KMS-11 (cell line): ENCODE data around the gene EGR1.

Source experiments
- H2AFZ ChIP-seq: fragments of 200-600 bp; sonication (generic); 2 replicates; pipeline ENCODE4 v1.6.1; 2016; ENCODE audit warnings: antibody characterized with exemption, mixed run types, low read depth
- H3K27ac ChIP-seq: fragments of 200-600 bp; sonication (generic); 2 replicates; pipeline ENCODE4 v1.6.1; 2016; ENCODE audit warnings: mild to moderate bottlenecking, mixed run types
- H3K27me3 ChIP-seq: fragments of 200-600 bp; sonication (generic); 2 replicates; pipeline ENCODE4 v1.6.1; 2017; ENCODE audit warnings: mild to moderate bottlenecking, low read depth, mixed run types, moderate library complexity; ENCODE audit not compliant: insufficient read depth
- H3K36me3 ChIP-seq: fragments of 200-600 bp; sonication (generic); 2 replicates; pipeline ENCODE4 v1.6.1; 2017; ENCODE audit warnings: mild to moderate bottlenecking, mixed run types; ENCODE audit not compliant: insufficient read depth
- H3K4me1 ChIP-seq: fragments of 200-600 bp; sonication (generic); 2 replicates; pipeline ENCODE4 v1.6.1; 2016; ENCODE audit warnings: mild to moderate bottlenecking, low read depth, mixed run types; ENCODE audit not compliant: poor library complexity, severe bottlenecking
- H3K4me2 ChIP-seq: fragments of 200-600 bp; sonication (generic); 2 replicates; pipeline ENCODE4 v1.7.0; 2016; ENCODE audit warnings: mild to moderate bottlenecking, mixed run types
- H3K4me3 ChIP-seq: fragments of 200-600 bp; sonication (generic); IDR thresholded peaks from 2 replicates; pipeline ENCODE4 v1.6.1; 2017; ENCODE audit warnings: low read depth, low read length, mixed read lengths; ENCODE audit not compliant: insufficient read depth
- H3K79me2 ChIP-seq: fragments of 200-600 bp; sonication (generic); 2 replicates; pipeline ENCODE4 v1.6.1; 2016; ENCODE audit warnings: low read depth, mixed run types; ENCODE audit not compliant: insufficient read depth
- H3K9ac ChIP-seq: fragments of 200-600 bp; sonication (generic); 2 replicates; pipeline ENCODE4 v1.6.1; 2016; ENCODE audit warnings: mild to moderate bottlenecking, mixed run types
- H4K20me1 ChIP-seq: fragments of 200-600 bp; sonication (generic); 2 replicates; pipeline ENCODE4 v1.6.1; 2016; ENCODE audit warnings: mild to moderate bottlenecking, mixed run types; ENCODE audit not compliant: insufficient read depth
- CTCF ChIP-seq: fragments of 200-600 bp; sonication (generic); conservative IDR thresholded peaks from 2 replicates; pipeline ENCODE4 v1.6.1; 2017; ENCODE audit warnings: low read depth, mild to moderate bottlenecking, antibody characterized with exemption, low read length, moderate library complexity, mixed read lengths

EGR1 gene

DNA sequence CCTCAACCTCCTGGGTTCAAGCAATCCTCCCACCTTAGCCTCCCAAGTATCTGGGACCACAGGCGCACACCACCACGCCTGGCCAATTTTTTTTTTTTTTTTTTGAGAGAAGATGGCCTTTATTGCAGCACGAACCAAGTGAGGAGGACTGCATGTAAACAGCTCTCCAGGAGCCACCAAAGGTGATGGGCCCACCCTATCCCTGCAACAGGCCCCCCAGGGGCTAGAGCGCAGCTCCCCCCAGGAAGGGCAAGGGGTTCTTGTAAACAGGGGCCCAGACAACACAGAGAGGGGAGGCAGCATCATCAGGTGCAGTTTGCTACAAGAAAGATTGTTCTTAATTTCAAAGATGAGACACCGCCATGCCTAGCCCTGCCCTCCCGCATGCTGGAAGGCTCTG is 12.6 kb upstream of the EGR1 start:
- Histone ChIP-seq H2AFZ (no peak overlapping the region), H3K4me3 (no peak overlapping the region), H3K36me3 (no peaks in the 10 kb centered on the region), H3K27ac (no peak overlapping the region), H3K27me3 (no peaks in the 10 kb centered on the region; the same call in 1 of the 2 replicates), H3K4me2 (no peak overlapping the region), H3K4me1 (no peaks in the 10 kb centered on the region), H3K9ac (no peak overlapping the region), H4K20me1 (no peaks in the 10 kb centered on the region), H3K79me2 (no peaks in the 10 kb centered on the region)
- TF ChIP-seq CTCF, result no peak

DNA sequence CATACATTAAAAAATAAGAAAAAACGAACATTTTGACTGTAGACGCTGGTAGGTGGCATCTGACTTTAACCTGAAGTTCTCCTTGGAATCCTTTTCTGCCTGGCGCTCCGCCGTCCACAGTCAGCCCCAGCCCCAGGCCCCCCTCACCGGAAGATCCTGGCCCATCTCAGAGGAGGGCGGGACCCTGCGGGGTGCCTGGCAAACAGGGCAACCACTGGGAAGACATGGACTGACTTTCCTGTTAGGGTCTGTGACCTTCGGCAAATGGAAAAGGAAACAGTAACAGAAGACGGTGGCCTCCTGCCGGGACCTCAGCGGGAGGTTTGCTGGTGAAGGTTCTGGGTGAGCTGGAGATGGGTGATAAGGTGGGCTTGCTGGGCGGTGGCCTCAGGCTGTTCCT is 11.7 kb upstream of the EGR1 start:
- Histone ChIP-seq H3K9ac (no peak overlapping the region), H3K4me2 (no peak overlapping the region)

DNA sequence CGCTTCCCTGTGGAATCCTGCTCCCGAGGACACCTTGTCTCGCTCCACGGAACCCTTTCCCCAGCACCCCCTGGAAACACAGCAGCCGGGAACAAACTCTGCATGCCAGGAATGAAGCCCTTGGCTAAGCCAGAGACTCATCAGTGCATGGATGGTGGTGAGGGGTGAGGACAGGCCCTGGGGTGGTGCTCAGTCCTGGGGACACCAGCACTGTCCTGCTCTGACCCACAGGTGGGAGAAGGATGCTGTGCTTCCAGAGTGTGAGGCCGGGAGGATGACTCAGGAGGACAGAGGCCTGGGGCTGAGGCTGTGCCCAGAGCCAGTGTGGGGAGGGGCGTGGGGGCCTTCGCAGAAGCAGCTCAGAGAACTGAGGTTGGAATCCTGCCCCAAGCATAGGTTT is 11.2 kb upstream of the EGR1 start:
- no peaks in the 10 kb centered on the region for H3K79me2 ChIP-seq
- H3K9ac ChIP-seq, result no peak overlapping the region
- no peak overlapping the region for H3K4me3 ChIP-seq
- H3K27me3 ChIP-seq, result no peaks in the 10 kb centered on the region; the same call in 1 of the 2 replicates
- no peak overlapping the region for H3K27ac ChIP-seq
- H3K4me1 ChIP-seq, result no peaks in the 10 kb centered on the region
- no peak overlapping the region for H3K4me2 ChIP-seq
- no peaks in the 10 kb centered on the region for H4K20me1 ChIP-seq
- no peaks in the 10 kb centered on the region for H3K36me3 ChIP-seq
- H2AFZ ChIP-seq, result no peak overlapping the region
- no peak for TF ChIP-seq CTCF

More for the DNA sequence above, 11.7 kb upstream of the EGR1 start:
- Histone ChIP-seq H2AFZ (no peak overlapping the region), H3K27me3 (no peaks in the 10 kb centered on the region; the same call in 1 of the 2 replicates), H3K27ac (no peak overlapping the region), H4K20me1 (no peaks in the 10 kb centered on the region), H3K4me3 (no peak overlapping the region), H3K79me2 (no peaks in the 10 kb centered on the region), H3K4me1 (no peaks in the 10 kb centered on the region), H3K36me3 (no peaks in the 10 kb centered on the region)
- no peak for TF ChIP-seq CTCF

DNA sequence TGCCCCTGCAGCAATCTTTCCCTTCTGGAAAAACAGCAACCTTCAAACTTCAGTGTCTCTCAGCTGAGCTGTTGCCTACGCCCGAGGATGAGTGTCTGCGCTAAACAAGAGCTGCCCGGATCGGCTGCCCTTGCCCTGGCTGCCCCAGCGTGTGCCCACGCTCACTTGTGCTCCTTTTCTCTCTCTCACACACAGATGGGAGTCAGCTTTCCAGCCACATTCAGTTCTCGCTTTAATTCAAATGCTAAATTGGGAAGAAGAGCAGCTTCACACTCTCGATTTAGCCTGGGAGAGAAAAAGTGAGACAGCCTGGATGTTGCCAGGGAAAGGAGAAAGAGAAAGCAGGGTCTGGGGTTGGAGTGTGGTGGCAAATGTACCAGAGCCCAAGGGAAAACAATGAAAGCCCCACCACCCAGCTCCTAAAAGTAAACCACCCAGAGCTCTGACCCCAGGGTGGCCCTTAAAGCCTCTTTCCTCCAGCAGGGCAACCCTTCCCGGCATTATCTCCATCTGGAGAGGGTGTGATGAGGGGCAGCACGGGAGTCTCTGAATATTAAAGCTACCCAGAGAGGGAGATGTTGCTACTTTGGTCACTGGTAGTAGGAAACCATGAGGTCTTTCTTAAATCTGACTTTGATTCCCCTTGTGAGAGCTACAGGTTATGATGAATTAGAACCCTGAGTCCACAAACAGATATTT is 9.9 kb upstream of the EGR1 start:
- no peak overlapping the region for H3K4me3 ChIP-seq
- H3K79me2 ChIP-seq, result no peaks in the 10 kb centered on the region
- H3K4me1 ChIP-seq, result no peaks in the 10 kb centered on the region
- H2AFZ ChIP-seq, result no peak overlapping the region
- TF ChIP-seq CTCF, result no peak
- no peak overlapping the region for H3K27ac ChIP-seq
- H3K9ac ChIP-seq, result no peak overlapping the region
- H3K36me3 ChIP-seq, result no peaks in the 10 kb centered on the region
- H3K27me3 ChIP-seq, result no peaks in the 10 kb centered on the region; the same call in 1 of the 2 replicates
- no peaks in the 10 kb centered on the region for H4K20me1 ChIP-seq
- H3K4me2 ChIP-seq, result no peak overlapping the region
